Epidermal melanocyte (primary cell): ENCODE results near the gene LLGL2.

Source experiments
- DNase-seq: peaks from one replicate; pipeline ENCODE4 v3.0.0; 2011; ENCODE audit warnings: low spot score; ENCODE audit not compliant: insufficient read length

Gene LLGL2

DNA sequence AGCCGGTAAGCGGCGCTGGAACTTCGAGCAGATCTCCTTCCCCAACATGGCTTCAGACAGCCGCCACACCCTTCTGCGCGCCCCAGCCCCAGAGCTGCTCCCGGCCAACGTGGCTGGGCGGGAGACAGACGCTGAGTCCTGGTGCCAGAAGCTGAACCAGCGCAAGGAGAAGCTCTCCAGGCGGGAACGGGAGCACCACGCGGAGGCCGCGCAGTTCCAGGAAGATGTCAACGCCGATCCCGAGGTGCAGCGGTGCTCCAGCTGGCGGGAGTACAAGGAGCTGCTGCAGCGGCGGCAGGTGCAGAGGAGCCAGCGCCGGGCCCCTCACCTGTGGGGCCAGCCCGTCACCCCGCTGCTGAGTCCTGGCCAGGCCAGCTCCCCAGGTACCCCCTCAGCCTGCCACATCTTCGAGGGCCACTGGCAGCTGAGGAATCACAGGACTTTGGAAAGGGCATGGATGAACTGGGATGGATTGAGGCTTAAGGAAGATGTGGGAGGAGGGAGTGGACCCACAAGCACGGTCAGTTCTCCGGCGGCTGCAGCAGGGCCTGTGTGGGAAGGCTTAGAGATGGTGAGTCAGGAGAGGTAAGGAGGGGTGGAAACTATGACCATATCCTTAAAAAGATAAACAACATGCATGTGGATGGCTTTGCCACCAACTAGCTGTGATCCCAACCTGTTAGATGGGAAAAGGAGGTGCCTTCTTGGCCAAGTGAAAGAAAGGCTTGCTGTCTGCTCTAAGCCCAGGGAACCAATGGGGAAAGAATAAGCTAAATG, 3.4 kb upstream of the LLGL2 start:
- no peak for DNase-seq

DNA sequence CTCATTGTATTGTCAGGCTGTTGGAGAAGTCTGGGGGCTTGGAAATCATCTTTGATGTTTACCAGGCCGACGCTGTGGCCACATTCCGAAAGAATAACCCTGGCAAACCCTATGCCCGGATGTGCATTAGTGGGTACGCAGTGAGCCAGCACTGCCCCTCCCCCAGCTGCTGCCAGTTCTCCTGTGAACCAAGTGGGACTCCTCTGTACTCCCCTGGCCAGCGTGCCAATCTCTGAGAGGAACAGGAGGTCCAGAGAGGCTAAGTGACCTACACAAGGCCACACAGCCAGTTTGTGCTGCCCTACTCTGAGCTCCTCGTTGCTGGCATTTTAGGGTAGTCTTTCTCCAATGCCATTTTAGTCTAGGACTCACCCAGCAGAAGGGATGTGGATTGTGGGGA, 1.9 kb upstream of the LLGL2 start:
- no peak for DNase-seq

DNA sequence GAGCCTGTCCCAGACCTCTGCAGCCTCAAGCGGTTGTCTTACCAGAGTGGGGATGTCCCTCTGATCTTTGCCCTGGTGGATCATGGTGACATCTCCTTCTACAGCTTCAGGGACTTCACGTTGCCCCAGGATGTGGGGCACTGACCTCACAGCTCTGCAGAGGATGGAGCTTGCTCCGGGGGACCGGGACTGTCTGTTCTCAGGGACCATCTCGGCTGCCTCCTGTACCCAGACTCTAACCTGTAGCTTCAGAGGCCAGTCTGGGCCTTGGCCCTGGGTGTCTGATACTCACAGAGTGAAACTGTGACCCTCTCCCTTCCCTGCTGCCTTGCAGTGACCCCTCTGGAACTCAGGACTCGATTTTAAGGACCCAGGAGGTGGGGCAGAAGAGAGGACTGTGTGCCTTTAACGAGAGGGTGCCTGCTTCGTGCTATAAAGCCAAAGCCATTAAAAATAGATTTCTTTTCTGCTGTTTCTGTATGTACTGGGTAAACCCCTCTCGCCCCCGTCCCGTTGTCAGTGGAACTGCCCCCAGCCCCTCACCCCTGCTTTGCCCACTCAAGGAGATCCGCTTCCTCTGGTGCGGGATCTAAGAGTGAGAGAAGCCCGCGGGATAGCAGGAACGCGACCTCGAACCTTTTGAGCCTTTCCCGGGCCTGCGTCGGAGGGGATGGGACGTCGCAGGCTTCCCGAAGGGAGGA, 1.1 kb upstream of the LLGL2 start:
- DNase-seq = no peak

DNA sequence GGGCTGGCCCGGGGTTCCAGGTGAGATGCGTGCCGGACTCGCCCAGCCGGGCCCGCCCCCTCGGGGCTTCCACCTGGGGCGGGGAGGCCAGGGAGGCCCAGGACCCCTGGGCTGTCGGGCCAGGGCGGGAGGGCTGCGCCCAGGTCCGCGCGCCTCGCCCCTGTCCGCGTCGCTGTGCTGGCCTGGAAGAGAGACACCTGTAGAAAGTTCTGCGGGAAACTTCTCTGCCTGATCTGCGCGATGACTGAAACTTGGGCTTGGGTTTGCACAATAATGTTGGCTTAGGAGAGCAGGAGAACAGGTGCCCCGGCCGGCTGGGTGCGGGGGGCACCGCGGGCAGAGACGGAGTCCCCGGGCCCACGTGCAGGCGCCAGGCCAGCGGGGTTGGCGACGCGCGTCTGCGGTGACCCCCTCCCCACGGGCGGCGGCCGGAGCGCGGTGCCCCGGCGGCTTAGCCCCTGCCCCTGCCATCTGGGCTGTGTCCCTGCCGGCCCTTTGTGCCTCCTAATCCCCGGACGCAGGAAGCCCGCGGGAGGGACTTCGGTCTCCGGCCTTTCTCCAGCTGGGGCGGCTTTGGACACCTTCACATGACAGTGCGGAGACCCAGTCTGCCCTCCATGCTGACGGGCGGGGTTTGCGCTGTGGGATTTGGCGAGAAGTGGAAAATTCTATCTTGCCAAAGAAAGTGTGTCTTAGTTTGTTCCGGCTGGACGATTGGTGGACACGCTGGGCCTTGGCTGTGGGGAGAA, 483 bp downstream of the LLGL2 start:
- no peak for DNase-seq

DNA sequence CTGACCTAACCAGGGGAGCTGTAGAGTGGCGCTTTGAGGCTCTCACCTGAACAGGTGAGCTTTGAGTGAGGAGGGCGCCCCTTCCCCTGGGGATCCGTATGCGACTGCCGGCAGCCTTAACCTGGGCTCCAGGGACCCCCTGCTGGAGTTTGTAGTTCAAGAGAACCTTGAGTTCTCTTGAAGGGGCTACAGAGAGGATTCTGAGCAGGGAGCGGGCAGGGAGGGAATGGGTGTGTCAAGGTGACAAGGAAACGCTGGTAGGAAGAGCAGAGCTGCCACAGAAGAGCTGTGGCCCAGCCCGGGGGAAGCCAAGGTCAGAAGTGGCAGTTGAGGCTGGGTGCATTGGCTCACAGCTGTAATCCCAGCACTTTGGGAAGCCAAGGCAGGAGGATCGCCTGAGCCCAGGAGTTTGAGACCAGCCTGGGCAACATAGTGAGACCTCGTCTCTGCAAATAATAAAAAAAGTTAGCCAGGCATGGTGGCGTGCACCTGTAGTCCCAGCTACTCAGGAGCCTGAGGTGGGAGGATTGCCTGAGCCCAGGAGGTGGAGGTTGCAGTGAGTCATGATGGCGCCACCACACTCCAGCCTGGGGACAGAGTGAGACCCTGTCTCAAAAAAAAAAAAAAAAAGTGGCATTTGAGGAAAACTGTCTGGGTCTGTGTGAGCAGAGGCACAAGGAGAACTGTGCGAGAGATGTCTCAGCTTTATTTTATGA, 1.2 kb downstream of the LLGL2 start:
- no peak for DNase-seq

DNA sequence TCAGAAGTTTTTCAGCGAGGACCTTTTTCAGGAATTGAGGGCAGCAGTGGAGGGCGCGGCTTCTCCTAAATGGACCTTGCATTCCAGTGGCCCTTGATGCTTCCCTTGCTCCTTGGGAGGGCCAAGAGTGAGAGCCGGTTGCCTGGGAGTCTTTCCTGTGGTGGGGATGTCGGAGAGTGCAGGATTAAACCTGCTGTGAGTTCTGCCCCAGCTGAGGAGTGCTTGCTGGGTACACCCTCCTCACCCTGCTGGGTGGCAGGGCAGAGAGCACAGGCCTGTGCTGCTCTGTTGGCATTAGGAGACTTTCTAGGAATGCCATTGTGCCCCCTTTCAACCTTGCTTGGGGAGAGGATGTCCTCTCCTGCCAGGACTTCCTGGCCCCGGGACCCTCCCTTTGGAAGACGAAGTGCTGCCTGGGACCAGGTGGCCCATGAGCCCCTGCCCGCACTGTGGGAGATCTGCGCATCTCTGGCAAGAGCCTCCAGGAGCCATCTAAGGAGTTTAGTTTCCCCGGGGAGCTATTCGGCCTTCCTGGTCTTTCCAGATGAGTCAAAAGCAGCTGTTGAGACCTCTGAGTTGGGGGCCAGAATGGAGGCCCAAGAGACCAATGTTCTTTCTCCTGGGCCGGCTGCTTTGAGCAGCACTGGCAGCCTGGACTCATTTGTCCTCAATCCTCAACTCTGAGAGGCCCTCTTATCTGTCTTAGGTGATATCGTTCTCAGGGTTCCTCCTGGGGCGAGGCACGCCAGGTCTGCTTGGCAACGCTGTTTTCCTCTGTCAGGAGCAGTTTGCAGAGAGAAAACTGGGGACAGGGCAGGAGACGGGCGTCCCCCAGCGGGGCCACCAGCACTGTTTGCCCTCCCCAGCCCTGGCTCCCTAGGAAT, 5.6 kb downstream of the LLGL2 start:
- DNase-seq = no peak

DNA sequence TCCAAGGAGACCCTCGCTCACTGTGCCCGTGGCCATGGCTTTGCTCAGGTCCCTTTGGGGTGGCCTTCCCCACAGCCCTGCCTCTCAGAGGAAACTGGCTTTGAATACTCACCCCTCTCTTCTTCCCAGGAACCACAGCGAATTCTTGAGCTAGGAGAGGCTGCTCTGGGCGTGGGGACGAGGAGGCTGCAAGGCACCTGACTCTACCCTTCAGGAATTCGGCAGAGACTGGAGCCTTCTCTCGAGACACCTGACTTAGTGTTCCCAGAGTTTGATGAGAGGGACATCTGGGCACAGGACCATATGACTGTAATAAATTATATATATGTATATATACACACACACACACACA, 6.2 kb downstream of the LLGL2 start:
- DNase-seq = no peak

DNA sequence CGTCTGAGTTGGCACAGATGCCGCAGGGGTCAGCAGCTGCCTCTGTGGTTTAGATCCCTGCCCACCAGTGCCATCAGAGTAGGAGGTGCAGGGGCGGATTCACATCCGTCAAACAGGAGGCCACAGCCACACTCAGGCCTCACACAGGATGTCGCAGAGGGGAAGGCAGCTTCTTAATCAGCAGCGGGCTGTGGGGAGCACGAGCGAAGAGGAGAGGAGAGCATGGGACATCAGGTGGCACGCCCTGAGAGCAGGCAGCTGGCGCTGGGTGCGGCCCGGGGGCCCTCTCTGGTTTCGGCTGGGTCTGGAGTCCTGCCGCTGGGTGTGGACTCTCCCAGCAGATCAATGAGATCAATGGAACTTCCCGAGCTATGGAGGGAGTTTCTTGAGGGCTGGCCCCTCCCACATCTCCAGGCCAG, 9.6 kb downstream of the LLGL2 start:
- DNase-seq = no peak

DNA sequence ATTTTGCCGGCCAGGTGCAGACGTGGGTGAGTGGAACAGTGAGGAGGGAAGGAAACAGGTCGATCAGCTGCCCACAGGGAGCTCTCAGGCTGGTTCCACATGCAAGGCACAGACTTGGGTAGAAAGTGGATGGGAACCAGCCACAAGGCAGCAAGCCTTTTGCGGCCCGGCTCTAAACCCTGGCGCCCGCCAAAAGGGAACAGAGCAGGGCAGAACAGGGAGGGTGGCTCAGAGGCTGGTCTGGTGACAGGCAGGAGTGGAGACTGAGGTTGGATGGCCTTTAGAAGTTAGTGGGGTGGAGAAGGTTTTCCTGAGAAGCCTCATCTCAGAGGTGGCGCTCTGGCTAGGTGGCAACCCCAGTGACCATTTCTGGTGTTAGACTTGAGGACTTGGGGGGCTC, 10.4 kb downstream of the LLGL2 start:
- DNase-seq = no peak

DNA sequence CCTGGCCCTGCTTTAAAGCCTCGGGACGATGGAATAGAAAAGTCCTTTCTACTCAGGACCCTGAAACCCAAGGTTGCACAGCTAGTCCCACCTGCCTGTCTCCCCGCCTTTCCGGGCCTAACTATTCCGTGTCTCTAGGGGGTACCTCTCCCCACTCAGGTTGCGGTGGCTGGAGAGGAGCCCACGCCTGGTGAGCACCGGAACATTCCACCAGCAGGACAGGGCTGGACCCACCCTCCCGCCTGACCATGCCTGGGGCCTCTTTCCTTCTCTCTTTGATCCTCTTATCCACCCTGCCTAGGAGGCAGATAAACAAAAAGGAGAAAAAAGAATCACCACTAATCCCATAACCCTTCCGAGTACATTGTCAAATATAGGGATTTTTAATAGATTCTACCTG, 10.9 kb downstream of the LLGL2 start:
- no peak for DNase-seq

DNA sequence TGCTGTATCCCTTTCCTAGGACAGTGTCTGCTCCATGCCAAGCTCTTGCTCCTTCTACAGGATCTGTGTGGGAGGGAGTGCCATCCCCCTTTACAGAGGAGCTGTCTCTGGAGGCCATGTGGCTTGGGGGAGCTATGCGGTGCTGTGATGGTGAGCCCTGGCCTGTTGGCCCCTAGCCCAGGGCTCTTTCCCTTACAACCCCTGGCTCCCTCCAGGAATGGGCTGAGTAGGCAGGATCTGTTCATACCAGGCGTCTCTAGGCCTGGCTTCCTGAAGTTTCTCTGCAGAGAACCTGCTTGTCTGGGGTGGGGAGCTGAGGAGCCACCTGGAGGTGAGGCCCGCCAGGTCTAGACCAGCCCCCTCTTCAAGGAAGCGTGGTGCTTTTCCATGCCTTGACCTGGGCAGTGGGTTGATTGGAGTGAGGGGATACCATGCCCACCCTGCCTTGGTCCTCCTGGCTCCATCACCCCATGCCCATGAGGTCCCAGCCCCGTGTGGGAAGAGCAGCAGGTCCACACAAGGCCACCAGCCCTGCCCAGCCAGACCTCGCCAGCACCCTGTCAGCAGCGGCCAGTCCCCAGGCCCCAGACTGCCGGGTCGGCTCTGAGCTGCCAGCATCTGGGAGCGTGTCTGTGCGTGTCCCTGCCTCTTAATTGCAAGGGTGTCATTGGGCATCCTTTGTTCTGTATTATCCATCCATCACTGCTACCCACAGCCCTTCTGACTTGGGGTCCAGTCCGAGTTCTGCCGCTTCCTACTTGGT, 14.7 kb downstream of the LLGL2 start:
- DNase-seq = no peak

DNA sequence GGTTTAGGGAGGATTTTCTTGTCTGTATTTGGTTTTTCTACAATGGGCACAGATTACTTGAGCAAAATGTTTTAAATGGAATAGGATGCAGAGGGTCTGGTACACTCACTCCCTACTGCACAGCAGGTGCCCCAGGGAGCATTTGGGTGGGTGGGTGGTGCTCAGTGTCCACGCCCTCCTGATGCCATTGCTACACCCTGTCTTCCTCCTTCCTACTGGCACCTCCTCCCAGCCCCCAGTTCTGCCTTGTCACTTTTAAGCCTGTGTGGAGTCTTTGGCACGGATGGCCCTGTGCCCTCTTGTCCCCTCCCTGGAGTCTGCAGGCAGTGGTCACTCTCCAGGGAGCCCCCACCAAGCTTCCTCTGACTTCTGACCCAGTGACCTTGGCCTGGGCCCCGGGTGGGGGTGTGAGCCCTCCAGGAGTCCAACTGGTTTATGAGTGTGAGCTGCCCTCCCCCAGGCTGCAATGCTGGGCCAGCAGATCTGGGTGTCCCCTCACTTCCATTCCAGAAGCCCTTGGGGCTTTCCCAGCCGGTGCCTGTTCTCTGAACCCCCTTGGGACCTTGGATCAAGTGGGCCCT, 15.5 kb downstream of the LLGL2 start:
- no peak for DNase-seq

DNA sequence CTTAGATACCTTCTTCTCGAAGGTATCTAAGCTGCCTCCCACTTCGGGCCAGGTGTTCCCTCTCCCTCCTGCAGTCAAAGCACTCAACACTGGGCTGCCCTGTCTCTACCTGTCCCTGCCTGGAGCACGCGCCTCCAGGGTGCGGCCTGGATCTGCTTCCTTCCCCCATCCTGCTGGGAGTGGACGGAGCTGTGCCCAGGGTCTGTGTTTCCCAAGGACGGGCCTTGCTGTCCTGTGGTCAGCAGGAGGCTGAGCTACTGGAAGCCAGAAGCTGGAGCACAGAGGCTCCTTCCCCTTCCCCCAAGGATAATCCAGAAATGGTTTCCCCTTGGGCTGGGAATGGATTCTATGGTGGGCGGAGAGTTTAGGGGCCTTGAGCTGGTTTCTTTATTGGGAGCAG, 16.7 kb downstream of the LLGL2 start:
- no peak for DNase-seq

DNA sequence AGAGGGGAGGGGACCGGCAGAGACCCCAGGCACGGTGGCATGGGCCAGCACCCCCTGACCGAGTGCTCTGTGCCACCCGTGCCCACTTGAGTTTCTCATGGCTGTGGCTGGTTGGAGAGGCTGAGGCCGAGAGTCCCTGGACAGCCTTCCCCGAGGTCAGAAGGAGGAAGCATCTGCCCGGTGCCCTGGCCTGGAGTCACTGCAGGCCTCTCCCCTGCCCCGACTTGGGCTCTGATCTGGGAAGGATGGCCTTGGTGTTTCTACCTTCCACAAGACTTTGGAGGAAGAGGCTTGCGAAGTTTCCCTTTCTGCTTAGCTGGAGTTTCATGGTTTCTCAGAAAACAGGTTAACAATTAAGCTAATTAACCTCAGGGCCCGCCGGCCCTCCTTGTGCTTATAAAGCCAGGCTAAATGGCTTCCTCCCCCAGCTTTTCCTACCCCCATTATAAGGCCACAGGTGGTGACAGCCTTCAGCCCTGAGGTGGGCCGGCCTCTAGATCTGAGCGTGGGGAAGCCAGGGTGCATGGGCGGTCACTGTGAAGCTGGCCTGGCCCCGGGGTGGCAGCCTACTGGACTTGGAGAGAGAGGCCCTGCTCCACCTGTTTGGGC, 17.3 kb downstream of the LLGL2 start:
- no peak for DNase-seq

DNA sequence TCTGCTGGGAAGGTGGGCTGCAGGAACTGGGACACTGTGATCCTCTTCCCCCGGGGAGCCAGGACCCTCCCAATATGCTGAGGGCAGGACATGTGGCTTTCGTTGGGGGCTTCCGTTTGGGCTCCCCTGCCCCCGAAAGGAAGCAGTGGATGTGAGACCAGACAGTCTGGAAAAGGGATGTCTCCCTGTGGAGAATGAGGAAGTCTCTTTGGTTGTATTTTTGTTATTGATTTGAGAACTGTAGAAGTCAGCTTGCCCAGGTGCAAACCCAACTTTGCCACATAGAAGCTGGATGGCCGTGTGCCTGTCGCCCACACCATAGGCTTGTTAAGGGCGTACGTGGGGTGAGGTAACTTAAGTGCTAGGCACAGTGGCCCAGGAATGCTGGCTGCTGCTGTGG, 18.8 kb downstream of the LLGL2 start:
- DNase-seq = no peak

DNA sequence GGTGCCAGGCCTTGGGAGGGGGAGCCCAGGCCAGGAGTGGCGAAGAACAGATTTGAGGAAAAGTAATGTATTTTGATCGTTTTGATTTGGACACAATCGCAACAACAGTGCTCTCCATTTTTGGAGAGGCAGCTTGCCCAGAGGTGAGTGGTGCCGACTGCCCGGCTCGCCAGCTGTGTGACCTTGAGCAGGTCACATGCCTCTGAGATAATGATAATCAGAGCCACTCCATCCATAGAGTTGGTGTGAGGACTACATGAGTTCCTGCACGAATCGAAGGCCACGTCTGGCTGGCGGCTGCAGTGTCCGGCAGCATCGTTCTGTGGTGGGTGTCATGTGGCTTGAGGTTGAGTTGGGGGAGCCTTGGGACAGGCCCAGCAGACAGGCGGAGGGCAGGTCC, 20.7 kb downstream of the LLGL2 start:
- no peak for DNase-seq

DNA sequence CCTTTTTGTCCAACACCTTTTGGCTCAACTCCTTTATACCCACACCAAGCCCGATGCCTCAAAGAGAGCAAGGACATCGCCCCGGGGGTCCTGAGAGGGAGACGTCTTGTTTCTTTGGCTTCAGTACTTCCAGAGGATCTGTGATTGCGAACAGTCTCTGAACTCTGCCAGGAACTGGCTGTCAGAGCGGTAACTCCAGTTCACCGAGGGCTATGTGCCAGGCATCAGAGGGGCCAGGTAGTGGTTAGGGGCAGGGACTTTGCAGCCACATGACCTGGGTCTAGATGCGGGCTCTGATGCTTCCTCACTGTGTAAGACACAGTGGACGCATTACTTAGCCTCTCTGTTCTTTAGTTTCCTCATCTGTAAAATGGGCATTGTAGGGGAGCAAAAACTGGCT, 21.6 kb downstream of the LLGL2 start:
- no peak for DNase-seq

DNA sequence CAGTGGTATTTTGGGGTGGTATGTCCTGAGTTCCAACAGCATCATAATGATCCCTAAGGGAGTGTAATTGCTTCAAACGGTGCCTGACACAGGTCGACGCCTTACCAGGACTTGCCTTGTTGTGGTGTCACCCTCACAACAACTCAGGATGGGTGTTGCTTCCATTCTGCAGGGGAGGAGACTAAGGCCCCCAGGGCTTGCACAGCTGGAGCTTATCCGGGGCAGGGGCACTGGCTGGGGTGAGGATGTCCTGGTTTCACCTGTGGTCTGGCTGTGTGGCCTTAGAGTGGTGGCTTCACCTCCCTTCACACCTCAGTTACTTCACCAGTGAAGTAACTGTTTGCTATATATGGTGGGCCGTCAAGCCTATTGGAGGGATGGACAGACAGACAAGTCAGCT, 23.3 kb downstream of the LLGL2 start:
- no peak for DNase-seq
